HepG2 (cell line): Measurements from ENCODE around the gene PSRC1. TPM values are rescaled to one million over a fixed set of nuclear protein-coding genes. Genes with fewer than 3 reads are reported as not detected.

Experiments
- ARID5B ChIP-seq: IDR thresholded peaks from 2 replicates; pipeline ENCODE4 v1.4.0; 2020; ENCODE audit warnings: mild to moderate bottlenecking, missing genetic modification reagents
- BCLAF1 ChIP-seq: fragments of 450-650 bp; IDR thresholded peaks from 2 replicates; pipeline ENCODE4 v1.6.1; 2017; ENCODE audit warnings: mild to moderate bottlenecking
- ERF ChIP-seq: IDR thresholded peaks from 2 replicates; pipeline ENCODE4 v1.6.1; 2018; ENCODE audit warnings: missing biosample characterization, missing genetic modification reagents
- HDAC1 ChIP-seq: sonication (generic); formaldehyde crosslinking; IDR thresholded peaks from 2 replicates; pipeline ENCODE4 v1.5.1; 2020; ENCODE audit warnings: mild to moderate bottlenecking, missing genetic modification reagents
- RAD51 ChIP-seq: fragments of 450-650 bp; IDR thresholded peaks from 2 replicates; pipeline ENCODE4 v1.6.1; 2016; ENCODE audit warnings: borderline replicate concordance
- ZNF280B ChIP-seq: sonication (generic); formaldehyde crosslinking; IDR thresholded peaks from 2 replicates; pipeline ENCODE4 v1.5.0; 2020; ENCODE audit warnings: missing genetic modification reagents, mild to moderate bottlenecking, borderline replicate concordance
- ZNF407 ChIP-seq: sonication (generic); formaldehyde crosslinking; IDR thresholded peaks from one replicate; pipeline ENCODE4 v1.5.1; 2020; ENCODE audit warnings: mild to moderate bottlenecking, missing genetic modification reagents; ENCODE audit errors: not compliant biosample characterization
- ZNF781 ChIP-seq: sonication (generic); formaldehyde crosslinking; IDR thresholded peaks from 2 replicates; pipeline ENCODE4 v1.5.1; 2020; ENCODE audit warnings: borderline replicate concordance, mild to moderate bottlenecking, missing genetic modification reagents; ENCODE audit errors: not compliant biosample characterization
- ZNF891 ChIP-seq: sonication (generic); formaldehyde crosslinking; IDR thresholded peaks from 2 replicates; pipeline ENCODE4 v1.5.0; 2020; ENCODE audit warnings: mild to moderate bottlenecking, missing genetic modification reagents
- ZSCAN25 ChIP-seq: sonication (generic); formaldehyde crosslinking; IDR thresholded peaks from 2 replicates; pipeline ENCODE4 v1.8.0; 2022; ENCODE audit warnings: mild to moderate bottlenecking, missing genetic modification reagents
- ZZZ3 ChIP-seq: sonication (generic); formaldehyde crosslinking; IDR thresholded peaks from 2 replicates; pipeline ENCODE4 v1.4.0; 2020; ENCODE audit warnings: missing genetic modification reagents, mild to moderate bottlenecking, borderline replicate concordance
- polyA plus RNA-seq, 8 experiments: library from polyadenylated mRNA; depleted of rRNA in 3 of 8; stranded (reverse) in 7 of 8; unstranded in 1 of 8; fragments of >200 nt; fragmentation: Illumina TruSeq in 4 of 8; extraction: Trizol in 4 of 8; gene quantifications; 2 replicates each; pipeline versions ENCODE4 v1.2.1 to v1.2.3, GENCODE V29; 2011 to 2016; ENCODE audit warnings: low read depth in 4 of 8, missing spikeins in 1 of 8, mixed read lengths in 1 of 8; ENCODE audit not compliant: insufficient read depth in 1 of 8
- total RNA-seq, 5 experiments: library from RNA; depleted of rRNA; stranded (reverse); fragments of >200 nt; fragmentation: Illumina TruSeq; extraction: Trizol; gene quantifications; 2 replicates each; pipeline ENCODE4 v1.2.3, GENCODE V29; 2016; ENCODE audit warnings: low read depth in 1 of 5

Gene PSRC1
- total and polyA plus RNA-seq, 2 of the 13 experiments (the other 11 are each of a cell fraction or from before 2014, with no cell fraction given) = 28.6 to 30.3 TPM

- TF ChIP-seq ZNF280B = peak; percentile 60; the same call in 1 of the 2 replicates
- peak; percentile 81 for TF ChIP-seq HDAC1 (CRISPR knock-in tag)
- no peak for TF ChIP-seq RAD51
- TF ChIP-seq ZNF781 (CRISPR knock-in tag) = peak; percentile 56
- no peak for TF ChIP-seq BCLAF1
- TF ChIP-seq ERF (CRISPR knock-in tag) = peak; percentile 78; the same call in 1 of the 2 replicates
- peak; percentile 19 for TF ChIP-seq ZNF891 (CRISPR knock-in tag)
- 0 out of 2 replicates have a peak, but pooled peaks have one; percentile 55 for TF ChIP-seq ZSCAN25 (CRISPR knock-in tag)
- no peak; the same call in 1 of the 2 replicates for TF ChIP-seq ZZZ3 (CRISPR knock-in tag)
- peak; percentile 72 for TF ChIP-seq ARID5B (CRISPR knock-in tag)
- TF ChIP-seq ZNF407 (CRISPR knock-in tag) = no peak
These were observed at the start of gene PSRC1 (continued) for GRCh38 chr1:109282952-109283747.
